ENCODE measurements around the gene TK2.

- TF ChIP-seq, protein P1, sequence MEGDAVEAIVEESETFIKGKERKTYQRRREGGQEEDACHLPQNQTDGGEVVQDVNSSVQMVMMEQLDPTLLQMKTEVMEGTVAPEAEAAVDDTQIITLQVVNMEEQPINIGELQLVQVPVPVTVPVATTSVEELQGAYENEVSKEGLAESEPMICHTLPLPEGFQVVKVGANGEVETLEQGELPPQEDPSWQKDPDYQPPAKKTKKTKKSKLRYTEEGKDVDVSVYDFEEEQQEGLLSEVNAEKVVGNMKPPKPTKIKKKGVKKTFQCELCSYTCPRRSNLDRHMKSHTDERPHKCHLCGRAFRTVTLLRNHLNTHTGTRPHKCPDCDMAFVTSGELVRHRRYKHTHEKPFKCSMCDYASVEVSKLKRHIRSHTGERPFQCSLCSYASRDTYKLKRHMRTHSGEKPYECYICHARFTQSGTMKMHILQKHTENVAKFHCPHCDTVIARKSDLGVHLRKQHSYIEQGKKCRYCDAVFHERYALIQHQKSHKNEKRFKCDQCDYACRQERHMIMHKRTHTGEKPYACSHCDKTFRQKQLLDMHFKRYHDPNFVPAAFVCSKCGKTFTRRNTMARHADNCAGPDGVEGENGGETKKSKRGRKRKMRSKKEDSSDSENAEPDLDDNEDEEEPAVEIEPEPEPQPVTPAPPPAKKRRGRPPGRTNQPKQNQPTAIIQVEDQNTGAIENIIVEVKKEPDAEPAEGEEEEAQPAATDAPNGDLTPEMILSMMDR (IDR thresholded peaks at IDR 0.05 in 2 of 3, conservative IDR thresholded peaks at IDR 0.05 in 1 of 3; ENCODE audit: insufficient read depth in 2 of 3, low read depth in 1 of 3, low read length in 3 of 3), result no peak
- TF ChIP-seq, protein P2, sequence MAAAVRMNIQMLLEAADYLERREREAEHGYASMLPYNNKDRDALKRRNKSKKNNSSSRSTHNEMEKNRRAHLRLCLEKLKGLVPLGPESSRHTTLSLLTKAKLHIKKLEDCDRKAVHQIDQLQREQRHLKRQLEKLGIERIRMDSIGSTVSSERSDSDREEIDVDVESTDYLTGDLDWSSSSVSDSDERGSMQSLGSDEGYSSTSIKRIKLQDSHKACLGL (CRISPR knock-in tag; IDR thresholded peaks at IDR 0.05; ENCODE audit: borderline replicate concordance, poor library complexity, severe bottlenecking), result no peak
- no peak for TF ChIP-seq PHF8 (IDR thresholded peaks at IDR 0.05; ENCODE audit: borderline replicate concordance, low read length)
- no peak for TF ChIP-seq MCM5 (IDR thresholded peaks at IDR 0.05; ENCODE audit: low read depth)
- no peak for TF ChIP-seq ZNF431 (CRISPR knock-in tag; IDR thresholded peaks at IDR 0.05)
- TF ChIP-seq SP2 (IDR thresholded peaks at IDR 0.05; ENCODE audit: extremely low read depth, low read depth, low read length, poor library complexity, severe bottlenecking), result no peak
- no peak for TF ChIP-seq CREB1 (IDR thresholded peaks at IDR 0.05)
- no peak for TF ChIP-seq CREB1 (CRISPR knock-in tag; IDR thresholded peaks at IDR 0.05)
- TF ChIP-seq NR2C2 (CRISPR knock-in tag; IDR thresholded peaks at IDR 0.05), result no peak
- TF ChIP-seq NR2C2 (tag; IDR thresholded peaks at IDR 0.05), result no peak
- TF ChIP-seq GABPA (tag; conservative IDR thresholded peaks at IDR 0.05; ENCODE audit: low read depth), result no peak
- TF ChIP-seq EP300 (IDR thresholded peaks at IDR 0.05; ENCODE audit: low read length), result no peak
- TF ChIP-seq, protein P3, sequence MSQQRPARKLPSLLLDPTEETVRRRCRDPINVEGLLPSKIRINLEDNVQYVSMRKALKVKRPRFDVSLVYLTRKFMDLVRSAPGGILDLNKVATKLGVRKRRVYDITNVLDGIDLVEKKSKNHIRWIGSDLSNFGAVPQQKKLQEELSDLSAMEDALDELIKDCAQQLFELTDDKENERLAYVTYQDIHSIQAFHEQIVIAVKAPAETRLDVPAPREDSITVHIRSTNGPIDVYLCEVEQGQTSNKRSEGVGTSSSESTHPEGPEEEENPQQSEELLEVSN (IDR thresholded peaks at IDR 0.05; ENCODE audit: borderline replicate concordance in 1 of 2, extremely low read depth in 1 of 2, insufficient read depth in 1 of 2, insufficient read length in 1 of 2, low read depth in 1 of 2, low read length in 1 of 2, poor library complexity in 1 of 2, severe bottlenecking in 1 of 2), result no peak
- no peak for TF ChIP-seq AFF4 (CRISPR knock-in tag; IDR thresholded peaks at IDR 0.05)
- TF ChIP-seq YY1 (IDR thresholded peaks at IDR 0.05; ENCODE audit: borderline replicate concordance in 1 of 3, control insufficient read depth in 1 of 3, extremely low read depth in 1 of 3, insufficient read depth in 3 of 3, insufficient read length in 1 of 3, insufficient replicate concordance in 2 of 3, low read depth in 1 of 3, low read length in 2 of 3), result no peak
Observed at GRCh38 chr16:66529475-66529874, 20.4 kb downstream of the TK2 start.
